H9 (cell line): Measurements from ENCODE around the gene ANKUB1. TPM values are rescaled to one million over a fixed set of nuclear protein-coding genes. Genes with fewer than 3 reads are reported as not detected.

ENCODE experiments used
- DNase-seq: peaks from one replicate; pipeline ENCODE4 v3.0.0-alpha.2; 2017
- H2AFZ ChIP-seq: one replicate; pipeline ENCODE4 v1.6.1; 2013; ENCODE audit warnings: mild to moderate bottlenecking, low read length, control low read depth, moderate library complexity
- H2AK5ac ChIP-seq: 2 replicates; pipeline ENCODE4 v1.6.1; 2013; ENCODE audit warnings: low read length, control low read depth, mixed read lengths; ENCODE audit not compliant: insufficient read length
- H2BK120ac ChIP-seq: one replicate; pipeline ENCODE4 v1.6.1; 2013; ENCODE audit warnings: low read depth, mild to moderate bottlenecking, low read length, control low read depth, inconsistent platforms; ENCODE audit not compliant: poor library complexity, severe bottlenecking
- H2BK12ac ChIP-seq: 2 replicates; pipeline ENCODE4 v1.6.1; 2013; ENCODE audit warnings: low read length, control low read depth, mixed read lengths, low read depth; ENCODE audit not compliant: insufficient read length
- H2BK15ac ChIP-seq: 2 replicates; pipeline ENCODE4 v1.6.1; 2013; ENCODE audit warnings: low read depth, low read length, control low read depth
- H2BK20ac ChIP-seq: one replicate; pipeline ENCODE4 v1.6.1; 2013; ENCODE audit warnings: low read depth, mild to moderate bottlenecking, low read length, control low read depth, inconsistent platforms; ENCODE audit not compliant: poor library complexity, severe bottlenecking
- H2BK5ac ChIP-seq: 2 replicates; pipeline ENCODE4 v1.6.1; 2013; ENCODE audit warnings: low read length, control low read depth, mixed read lengths; ENCODE audit not compliant: insufficient read length
- H3K14ac ChIP-seq: 2 replicates; pipeline ENCODE4 v1.6.1; 2013; ENCODE audit warnings: low read length, control low read depth; ENCODE audit not compliant: insufficient read depth
- H3K18ac ChIP-seq: 2 replicates; pipeline ENCODE4 v1.6.1; 2013; ENCODE audit warnings: low read depth, mild to moderate bottlenecking, mixed read lengths, low read length, control low read depth; ENCODE audit not compliant: insufficient read length
- H3K23ac ChIP-seq: 2 replicates; pipeline ENCODE4 v1.6.1; 2013; ENCODE audit warnings: low read length, control low read depth, mixed read lengths, low read depth; ENCODE audit not compliant: insufficient read length
- H3K23me2 ChIP-seq: 2 replicates; pipeline ENCODE4 v1.6.1; 2013; ENCODE audit warnings: low read depth, mild to moderate bottlenecking, mixed read lengths, low read length, control low read depth; ENCODE audit not compliant: insufficient read length, poor library complexity, severe bottlenecking
- H3K27ac ChIP-seq: 2 replicates; pipeline ENCODE4 v1.5.1; 2013; ENCODE audit warnings: low read length, control low read depth, mixed read lengths, low read depth; ENCODE audit not compliant: insufficient read length
- H3K27me3 ChIP-seq: 2 replicates; pipeline ENCODE4 v1.6.1; 2013; ENCODE audit warnings: low read length, control low read depth, inconsistent platforms; ENCODE audit not compliant: insufficient read depth
- H3K4ac ChIP-seq: 2 replicates; pipeline ENCODE4 v1.6.1; 2013; ENCODE audit warnings: low read depth, mild to moderate bottlenecking, control low read depth, inconsistent platforms, low read length, moderate library complexity
- H3K4me1 ChIP-seq: 2 replicates; pipeline ENCODE4 v1.6.1; 2013; ENCODE audit warnings: low read length, control low read depth, inconsistent platforms; ENCODE audit not compliant: insufficient read depth
- H3K4me2 ChIP-seq: 2 replicates; pipeline ENCODE4 v1.6.1; 2013; ENCODE audit warnings: low read length, control low read depth, mixed read lengths; ENCODE audit not compliant: insufficient read length, insufficient read depth
- H3K56ac ChIP-seq: 2 replicates; pipeline ENCODE4 v1.6.1; 2013; ENCODE audit warnings: low read depth, mild to moderate bottlenecking, mixed read lengths, low read length, control low read depth; ENCODE audit not compliant: insufficient read length
- H3K79me1 ChIP-seq: 2 replicates; pipeline ENCODE4 v1.6.1; 2013; ENCODE audit warnings: low read depth, mild to moderate bottlenecking, moderate library complexity, low read length, control low read depth, inconsistent platforms; ENCODE audit not compliant: insufficient read depth, poor library complexity, severe bottlenecking
- H3K79me2 ChIP-seq: 2 replicates; pipeline ENCODE4 v1.6.1; 2013; ENCODE audit warnings: low read length, control low read depth, inconsistent platforms; ENCODE audit not compliant: insufficient read depth
- H3K9ac ChIP-seq: 2 replicates; pipeline ENCODE4 v1.6.1; 2013; ENCODE audit warnings: low read length, control low read depth, mixed read lengths; ENCODE audit not compliant: insufficient read length; ENCODE audit errors: extremely low read depth
- H3K9me3 ChIP-seq: one replicate; pipeline ENCODE4 v1.6.1; 2013; ENCODE audit warnings: low read depth, low read length, inconsistent platforms; ENCODE audit not compliant: control insufficient read depth
- H3T11ph ChIP-seq: one replicate; pipeline ENCODE4 v1.6.1; 2013; ENCODE audit warnings: mild to moderate bottlenecking, low read length, control low read depth, inconsistent platforms
- H4K20me1 ChIP-seq: one replicate; pipeline ENCODE4 v1.6.1; 2013; ENCODE audit not compliant: control insufficient read depth, insufficient read length, insufficient read depth
- H4K5ac ChIP-seq: 2 replicates; pipeline ENCODE4 v1.6.1; 2013; ENCODE audit warnings: low read depth, mild to moderate bottlenecking, mixed read lengths, low read length, control low read depth; ENCODE audit not compliant: insufficient read length
- H4K8ac ChIP-seq: replicated peaks from 2 replicates; pipeline ENCODE4 v1.6.1; 2013; ENCODE audit warnings: low read length, control low read depth, mixed read lengths, low read depth; ENCODE audit not compliant: insufficient read length
- H4K91ac ChIP-seq: 2 replicates; pipeline ENCODE4 v1.6.1; 2013; ENCODE audit warnings: low read depth, mild to moderate bottlenecking, moderate library complexity, mixed read lengths, low read length, control low read depth; ENCODE audit not compliant: insufficient read length
- H3K27ac Mint-ChIP-seq, 3 experiments: 2 replicates in 2 of 3; 3 replicates in 1 of 3; pipeline ENCODE4 v1.8.0; 2020 to 2021; ENCODE audit warnings: mixed read lengths in 3 of 3, mild to moderate bottlenecking in 1 of 3, moderate library complexity in 1 of 3
- H3K27me3 Mint-ChIP-seq: 2 replicates; pipeline ENCODE4 v1.8.0; 2021; ENCODE audit warnings: low read depth, mild to moderate bottlenecking, moderate library complexity, mixed read lengths
- H3K36me3 Mint-ChIP-seq, 3 experiments: 2 replicates in 2 of 3; 3 replicates in 1 of 3; pipeline ENCODE4 v1.8.0; 2020 to 2021; ENCODE audit warnings: low read depth in 3 of 3, mixed read lengths in 3 of 3; ENCODE audit not compliant: insufficient read depth in 1 of 3
- H3K4me1 Mint-ChIP-seq, 2 experiments: 2 replicates each; pipeline ENCODE4 v1.8.0; 2020; ENCODE audit warnings: mixed read lengths in 2 of 2
- H3K4me3 Mint-ChIP-seq, 2 experiments: 2 replicates in 1 of 2; 3 replicates in 1 of 2; pipeline ENCODE4 v1.8.0; 2020 to 2021; ENCODE audit warnings: mild to moderate bottlenecking in 2 of 2, mixed read lengths in 2 of 2, moderate library complexity in 1 of 2
- H3K9me3 Mint-ChIP-seq, 2 experiments: 2 replicates in 1 of 2; 3 replicates in 1 of 2; pipeline ENCODE4 v1.8.0; 2020; ENCODE audit warnings: mild to moderate bottlenecking in 2 of 2, mixed read lengths in 2 of 2, moderate library complexity in 1 of 2
- WGBS: extraction: QIAGEN DNeasy Blood & Tissue Kit; methylation state at CpG from one replicate; pipeline ENCODE4 v1.1.7; 2013; ENCODE audit warnings: missing lambda C conversion rate, low lambda C conversion rate, mixed read lengths; ENCODE audit not compliant: insufficient read length; ENCODE audit errors: extremely low coverage; 5-methylcytosine and 5-hydroxymethylcytosine counted together
- total RNA-seq: library from RNA; stranded (reverse); gene quantifications from 2 replicates; pipeline ENCODE4 v1.2.1, GENCODE V29; 2021
- TF ChIP-seq, protein P1 (sequence below): fragments of 200-600 bp; sonication (generic); conservative IDR thresholded peaks from 3 replicates; pipeline ENCODE4 v1.8.0; 2021; ENCODE audit warnings: antibody characterized with exemption, mild to moderate bottlenecking

ANKUB1 gene
- total RNA-seq, 1 experiment from 2014 or later, result not detected

DNA sequence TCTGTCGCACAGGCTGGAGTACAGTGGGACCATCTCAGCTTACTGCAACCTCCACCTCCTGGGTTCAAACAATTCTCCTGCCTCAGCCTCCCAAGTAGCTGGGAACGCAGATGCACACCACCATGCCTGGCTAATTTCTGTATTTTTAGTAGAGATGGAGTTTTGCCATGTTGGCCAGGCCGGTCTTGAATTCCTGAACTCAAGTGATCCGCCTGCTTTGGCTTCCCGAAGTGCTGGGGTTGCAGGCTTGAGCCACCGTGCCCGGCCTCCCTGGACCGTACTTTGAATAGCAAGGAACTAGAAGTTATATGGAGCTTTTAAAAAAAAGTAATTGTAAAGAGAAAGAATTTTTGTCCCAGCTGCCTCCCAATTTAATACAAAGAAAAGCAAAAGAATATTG, 8.3 kb upstream of the ANKUB1 start:
- Histone ChIP-seq H4K20me1 (no peaks in the 10 kb centered on the region), H3K9me3 (no peaks in the 10 kb centered on the region), H3K4me1 (no peaks in the 10 kb centered on the region), H3K18ac (no peak overlapping the region), H2BK20ac (no peak overlapping the region), H3K23me2 (no peaks in the 10 kb centered on the region), H2AFZ (no peak overlapping the region), H2BK120ac (no peak overlapping the region), H2AK5ac (no peak overlapping the region), H3K79me2 (no peaks in the 10 kb centered on the region), H3K27me3 (no peaks in the 10 kb centered on the region), H4K8ac (no peak overlapping the region), H4K91ac (no peak overlapping the region), H3K4me2 (no peak overlapping the region), H3K23ac (no peak overlapping the region), H2BK5ac (no peak overlapping the region), H3K79me1 (no peaks in the 10 kb centered on the region), H3K4ac (no peak overlapping the region), H3K9ac (no peak overlapping the region), H2BK15ac (no peak overlapping the region), H3K27ac (no peak overlapping the region), H3T11ph (no peak overlapping the region), H2BK12ac (no peak overlapping the region), H3K14ac (no peak overlapping the region), H4K5ac (no peak overlapping the region), H3K56ac (no peak overlapping the region)
- Mint-ChIP-seq H3K9me3 (no peaks in the 10 kb centered on the region; a peak in 2 of 5 replicates), H3K36me3 (no peaks in the 10 kb centered on the region), H3K4me1 (no peaks in the 10 kb centered on the region), H3K27me3 (no peaks in the 10 kb centered on the region; the same call in none of the 2 replicates), H3K4me3 (no peak overlapping the region), H3K27ac (no peak overlapping the region)
- WGBS, result no CpG with 5 or more reads among the region's 8 CpGs
- TF ChIP-seq, protein P1, sequence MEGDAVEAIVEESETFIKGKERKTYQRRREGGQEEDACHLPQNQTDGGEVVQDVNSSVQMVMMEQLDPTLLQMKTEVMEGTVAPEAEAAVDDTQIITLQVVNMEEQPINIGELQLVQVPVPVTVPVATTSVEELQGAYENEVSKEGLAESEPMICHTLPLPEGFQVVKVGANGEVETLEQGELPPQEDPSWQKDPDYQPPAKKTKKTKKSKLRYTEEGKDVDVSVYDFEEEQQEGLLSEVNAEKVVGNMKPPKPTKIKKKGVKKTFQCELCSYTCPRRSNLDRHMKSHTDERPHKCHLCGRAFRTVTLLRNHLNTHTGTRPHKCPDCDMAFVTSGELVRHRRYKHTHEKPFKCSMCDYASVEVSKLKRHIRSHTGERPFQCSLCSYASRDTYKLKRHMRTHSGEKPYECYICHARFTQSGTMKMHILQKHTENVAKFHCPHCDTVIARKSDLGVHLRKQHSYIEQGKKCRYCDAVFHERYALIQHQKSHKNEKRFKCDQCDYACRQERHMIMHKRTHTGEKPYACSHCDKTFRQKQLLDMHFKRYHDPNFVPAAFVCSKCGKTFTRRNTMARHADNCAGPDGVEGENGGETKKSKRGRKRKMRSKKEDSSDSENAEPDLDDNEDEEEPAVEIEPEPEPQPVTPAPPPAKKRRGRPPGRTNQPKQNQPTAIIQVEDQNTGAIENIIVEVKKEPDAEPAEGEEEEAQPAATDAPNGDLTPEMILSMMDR, result no peak
- DNase-seq, result no peak
